Posterior vena cava (tissue), 2 donors: Measurements from ENCODE around the gene FBXL7. TPM values are rescaled to one million over a fixed set of nuclear protein-coding genes. Genes with fewer than 3 reads are reported as not detected.

ENCODE experiments used
- DNase-seq: peaks from one replicate; pipeline ENCODE4 v3.0.0-alpha.2; 2020; ENCODE audit warnings: low spot score
- intact Hi-C, 2 donors: fragments of 100-400 bp; cut with DNase I; formaldehyde crosslinking; loops; one replicate each; pipeline versions ENCODE4 v1.14.1 to v1.14.2; 2022 to 2023
- total RNA-seq, 2 donors: library from RNA; stranded (reverse); fragmentation: NEBNext Ultra II Directional; extraction: Animal tissue kit (Norgen Biotek cat#: 25700); gene quantifications; one replicate each; pipeline ENCODE4 v1.2.1, GENCODE V29; 2021
- donor health status: DM: yes; HTN: yes; CAD: no.
- donor health status: DM: yes; HTN: yes; CAD: no.

Gene FBXL7
- total RNA-seq, 2 donors from 2014 or later, result 22.1 to 29.9 TPM

DNA sequence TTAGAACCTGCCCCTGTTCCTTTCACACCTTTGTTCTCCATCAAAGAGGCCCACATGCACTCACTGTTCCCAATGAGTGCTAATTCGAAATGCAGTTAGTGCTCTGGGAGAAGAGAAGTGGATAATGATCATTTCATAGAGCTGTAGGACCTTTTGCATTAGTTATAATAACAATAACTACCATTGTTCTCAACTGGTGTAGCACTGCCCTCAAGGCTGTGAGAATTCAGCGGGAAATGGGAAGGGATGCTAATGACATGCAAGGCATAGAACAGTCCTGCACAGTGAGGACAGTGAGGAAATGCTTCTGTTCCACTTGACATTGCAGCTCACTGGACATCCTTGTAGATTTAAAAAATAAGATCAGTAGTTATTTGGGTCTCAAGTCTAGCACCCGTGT lies 187.4 kb downstream of the FBXL7 start:
- intact Hi-C loops, result no loop called here
- no peak for DNase-seq

DNA sequence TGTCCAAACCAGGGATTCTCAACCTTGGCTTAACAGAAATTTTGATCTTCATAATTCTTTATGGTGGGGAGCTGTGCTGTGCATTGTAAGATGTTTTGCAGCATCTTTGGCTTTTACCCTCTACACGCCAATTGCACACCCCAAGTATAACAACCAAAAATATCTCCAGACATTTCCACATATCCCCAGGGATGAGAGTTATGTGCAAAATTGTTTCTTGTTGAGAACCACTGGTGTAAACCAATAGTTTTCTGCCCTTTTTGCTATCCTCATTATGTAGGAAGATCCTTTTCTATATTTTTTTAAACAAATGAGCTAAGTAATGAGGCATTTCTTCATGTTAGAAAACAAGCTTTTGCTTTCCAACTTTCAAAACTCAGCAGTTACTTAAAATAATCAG lies 189.9 kb downstream of the FBXL7 start:
- intact Hi-C loops, result no loop called here
- no peak for DNase-seq

DNA sequence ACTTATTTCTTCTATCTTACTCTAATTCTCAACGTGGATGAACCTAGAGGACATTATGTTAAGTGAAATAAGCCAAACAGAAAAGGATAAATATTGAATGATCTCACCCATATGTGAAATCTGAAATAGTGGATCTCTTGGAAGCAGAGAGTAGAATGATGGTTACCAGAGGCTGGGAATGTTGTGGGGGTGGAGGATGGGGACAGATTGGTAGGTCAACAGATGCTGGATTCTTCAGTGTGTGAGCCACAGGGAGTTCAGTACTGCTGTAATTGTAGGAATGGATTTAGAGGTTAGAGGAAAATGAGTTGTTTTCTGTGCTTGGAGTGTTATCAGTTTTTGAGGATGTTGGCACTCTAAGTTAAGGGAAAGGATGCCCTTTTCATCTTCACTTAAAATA lies 190.6 kb downstream of the FBXL7 start:
- intact Hi-C loops, result no loop called here
- DNase-seq, result no peak

DNA sequence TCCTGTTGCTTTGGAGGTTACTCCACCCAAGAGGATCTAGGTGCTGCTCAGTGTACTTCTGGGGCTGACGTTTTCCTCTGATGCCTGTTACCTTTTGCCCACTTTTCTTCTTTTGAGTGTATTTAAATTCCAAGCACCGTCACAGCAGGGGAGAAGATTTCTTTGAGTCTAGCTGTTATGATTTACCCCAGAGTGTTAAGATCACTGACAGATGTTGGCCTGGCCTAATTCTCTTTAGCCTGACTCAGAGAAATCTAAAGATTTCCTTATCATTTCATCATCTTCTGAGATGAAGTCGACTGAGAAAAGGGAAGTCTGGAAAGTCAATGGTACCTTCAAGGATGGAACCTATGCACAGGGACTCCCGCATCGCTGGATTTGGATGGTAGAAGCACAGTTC lies 191.5 kb downstream of the FBXL7 start:
- intact Hi-C loops, result no loop called here

DNA sequence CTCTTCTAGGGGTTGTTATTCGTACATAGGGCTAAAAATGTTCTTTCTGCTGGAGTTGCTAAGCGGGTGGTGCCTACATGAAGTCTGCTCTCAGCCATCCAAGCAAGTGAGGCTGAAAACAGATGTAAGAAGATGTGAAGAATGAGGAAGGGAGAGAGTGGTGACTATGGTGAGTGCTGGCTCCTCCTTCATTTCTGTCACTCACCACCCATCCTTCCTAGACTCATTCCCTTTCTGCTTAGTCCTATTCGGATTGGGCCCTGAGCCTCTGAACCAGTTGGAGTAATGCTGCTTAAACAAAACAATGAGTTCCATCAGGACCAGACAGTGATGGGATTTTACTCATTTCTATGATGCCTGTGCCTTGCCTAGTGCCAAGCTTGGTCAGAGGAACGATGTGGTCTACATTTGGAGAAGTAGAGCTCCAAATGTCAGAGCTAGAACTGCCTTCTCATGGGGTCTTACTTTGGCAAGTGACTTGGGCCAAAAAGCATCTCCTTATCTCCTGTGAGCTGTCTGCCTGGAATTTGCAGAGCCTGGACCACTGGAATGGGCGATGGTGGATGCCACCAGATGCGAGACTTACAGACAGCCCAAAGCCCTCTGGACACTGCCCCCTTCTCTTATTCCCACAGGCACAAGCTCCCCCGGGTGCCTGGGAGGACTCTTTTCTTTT lies 192.9 kb downstream of the FBXL7 start:
- intact Hi-C loops, result no loop called here
- no peak for DNase-seq

More for the DNA sequence above, 191.5 kb downstream of the FBXL7 start:
- DNase-seq, result no peak

DNA sequence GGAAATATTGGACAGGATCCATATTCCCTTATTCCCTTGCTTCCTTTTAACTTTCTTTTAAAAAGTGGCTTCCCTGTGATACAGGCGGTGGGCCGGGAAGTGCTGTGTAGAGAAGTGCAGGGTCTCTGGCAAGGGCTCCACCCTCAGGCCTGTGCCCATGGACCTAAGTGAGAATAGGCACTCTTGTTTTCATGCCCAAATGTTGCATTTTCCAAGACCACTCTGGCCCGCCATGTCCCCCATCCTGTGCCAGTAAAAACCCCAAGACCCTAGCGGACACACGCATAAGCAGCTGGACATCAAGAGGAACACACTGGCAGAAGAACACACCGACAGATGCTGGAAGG lies 193.4 kb downstream of the FBXL7 start:
- DNase-seq, result no peak
- intact Hi-C loops, result no loop called here

DNA sequence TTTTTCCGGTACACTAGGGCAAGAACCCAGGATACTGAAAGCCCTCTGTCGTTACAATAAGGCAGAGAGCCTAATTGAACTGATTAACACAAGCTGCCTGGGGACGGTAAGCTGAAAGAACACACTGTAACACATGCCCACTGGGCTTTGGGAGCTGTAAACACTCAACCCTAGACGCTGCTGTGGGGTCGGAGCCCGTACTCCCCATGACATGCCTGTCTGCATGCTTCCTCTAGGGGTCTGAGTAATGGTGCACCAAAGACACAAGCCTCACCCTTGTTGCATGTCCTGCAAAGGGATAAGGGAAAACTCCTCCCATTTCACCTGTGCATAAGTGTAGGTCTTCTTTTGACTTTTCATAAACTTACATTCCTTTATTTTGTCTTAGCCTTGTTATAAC lies 194.0 kb downstream of the FBXL7 start:
- intact Hi-C loops, result no loop called here
- no peak for DNase-seq

DNA sequence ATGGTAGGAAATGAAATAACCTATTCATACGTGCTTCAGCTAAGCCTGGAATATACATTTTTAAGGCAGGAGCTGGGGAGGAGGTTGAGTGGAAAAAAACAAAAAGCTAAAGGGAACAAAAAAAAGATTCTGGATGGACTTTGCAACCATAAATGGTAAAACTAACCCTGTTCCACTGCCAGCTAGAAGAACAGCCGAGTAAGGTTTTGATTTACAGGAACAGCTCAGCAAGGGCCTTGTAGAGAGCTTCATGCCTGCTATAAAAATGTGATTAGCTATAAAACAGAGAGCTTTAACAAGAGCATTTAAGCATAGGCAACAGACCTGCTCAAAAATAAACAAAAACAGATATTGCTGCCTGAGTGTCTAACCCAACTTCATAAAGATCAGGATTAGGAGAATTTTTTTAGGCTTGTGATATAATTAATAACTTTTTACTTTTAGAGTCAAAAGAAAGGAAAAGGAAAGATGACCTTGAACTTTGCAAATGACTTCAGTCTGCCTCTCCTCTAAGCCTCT lies 194.8 kb downstream of the FBXL7 start:
- intact Hi-C loops, result no loop called here

DNA sequence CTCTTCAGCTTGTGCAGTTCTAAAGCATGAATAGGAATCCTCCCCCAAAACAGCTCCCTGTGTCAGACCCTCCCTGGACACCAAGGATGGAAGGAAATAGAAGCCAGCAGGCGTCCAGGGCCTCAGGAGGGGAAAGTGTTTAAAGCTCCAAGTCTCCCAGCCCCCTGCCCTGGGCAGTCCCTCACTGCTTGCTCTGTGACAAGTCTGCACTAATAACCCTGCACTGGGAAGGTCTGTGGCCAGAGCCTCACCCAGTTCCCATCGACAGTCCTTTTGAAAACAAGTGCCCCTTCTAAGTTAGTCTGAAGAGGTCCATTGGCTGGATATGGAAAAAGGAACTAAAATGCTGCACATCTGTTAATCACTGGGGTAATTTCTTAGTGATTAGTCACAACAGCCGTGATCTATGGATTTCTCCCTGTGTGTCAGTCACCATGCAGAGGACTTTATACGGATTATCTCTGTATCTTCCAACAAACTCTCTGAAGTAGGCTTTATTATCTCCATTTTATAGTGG lies 195.3 kb downstream of the FBXL7 start:
- DNase-seq, result no peak

More for the DNA sequence above, 194.8 kb downstream of the FBXL7 start:
- DNase-seq, result no peak

DNA sequence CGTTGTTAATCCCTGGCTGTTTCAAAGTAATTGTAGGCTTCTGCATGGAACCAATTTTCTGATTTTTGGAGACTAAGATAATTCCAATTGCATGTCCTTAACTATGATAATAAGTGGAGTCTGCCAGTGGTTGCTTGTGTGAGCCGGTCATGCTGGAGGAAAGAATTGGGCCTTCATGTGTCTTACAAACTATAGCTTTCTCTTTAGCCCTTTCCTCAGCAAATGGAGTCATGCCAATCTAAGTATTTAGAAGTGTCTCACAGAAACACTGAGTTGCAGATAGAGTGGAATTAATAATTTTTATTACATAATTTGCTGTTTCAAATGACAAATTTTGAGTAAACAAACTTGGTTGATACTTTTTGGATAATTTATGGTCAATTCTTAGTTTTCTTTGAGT lies 200.4 kb downstream of the FBXL7 start:
- intact Hi-C loops, result no loop called here
- no peak for DNase-seq

More for the DNA sequence above, 195.3 kb downstream of the FBXL7 start:
- intact Hi-C loops, result no loop called here

DNA sequence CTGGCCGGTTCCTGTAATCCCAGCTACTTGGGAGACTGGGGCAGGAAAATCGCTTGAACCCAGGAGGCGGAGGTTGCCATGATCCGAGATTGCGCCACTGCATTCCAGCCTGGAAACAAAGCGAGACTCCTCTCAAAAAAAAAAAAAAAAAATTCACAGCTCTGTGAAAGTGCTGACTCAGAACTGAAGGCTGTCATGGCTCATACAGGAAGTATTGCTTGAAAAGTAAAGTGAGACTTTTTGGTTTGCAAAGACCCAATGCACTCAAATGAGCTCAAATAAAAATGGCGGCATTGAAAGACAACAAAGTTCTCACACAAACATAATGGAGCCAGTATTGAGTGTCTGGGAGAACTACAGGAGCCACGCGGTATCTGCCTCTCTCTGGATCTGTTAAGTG lies 202.1 kb downstream of the FBXL7 start:
- DNase-seq, result no peak
- intact Hi-C loops, result no loop called here

DNA sequence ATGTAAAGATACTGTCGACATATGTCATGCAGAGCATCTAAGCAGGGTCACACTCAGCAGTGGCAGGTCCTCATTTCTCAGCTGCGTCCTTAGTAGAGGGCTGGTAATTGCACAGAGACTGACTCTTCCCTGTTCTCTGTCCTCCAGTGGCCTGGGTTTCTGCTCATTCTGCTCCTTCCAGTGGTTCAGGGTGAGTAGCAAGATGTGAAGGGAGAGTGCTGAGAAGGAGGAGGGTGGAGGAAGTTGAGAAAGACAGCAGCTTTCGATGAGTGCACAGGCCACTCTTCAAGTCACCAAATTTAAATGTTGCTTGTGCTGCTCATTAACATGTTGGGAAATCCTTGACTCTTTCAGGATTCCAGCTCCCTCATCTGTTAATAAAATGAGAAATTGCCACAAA lies 203.9 kb downstream of the FBXL7 start:
- no peak for DNase-seq
- intact Hi-C loops, result no loop called here

DNA sequence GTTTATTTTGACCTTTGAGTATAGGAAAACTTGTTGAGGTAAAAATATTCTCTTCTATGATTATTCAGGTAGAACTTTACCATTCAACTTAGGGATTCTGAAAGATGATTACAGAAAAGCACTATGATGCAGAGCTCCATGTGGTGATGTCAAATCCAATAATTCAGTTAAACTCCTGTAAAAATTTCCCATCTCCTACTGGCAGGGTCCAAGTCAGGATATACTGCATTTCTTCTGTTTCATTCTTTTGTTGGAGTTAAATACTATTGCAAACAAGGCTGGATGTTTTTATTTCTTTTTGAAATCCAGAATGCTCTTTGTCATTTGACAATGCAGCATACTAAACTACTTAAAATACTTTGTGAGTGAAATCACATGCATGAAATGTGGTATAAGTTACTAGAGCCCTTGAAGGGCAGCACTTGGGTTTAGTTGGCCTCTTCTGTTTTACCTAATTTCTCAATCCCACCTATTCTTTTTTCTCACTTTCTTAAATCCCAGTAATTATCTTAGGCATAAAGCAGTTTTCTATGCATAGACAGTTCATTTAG lies 204.5 kb downstream of the FBXL7 start:
- no peak for DNase-seq
- intact Hi-C loops, result no loop called here

DNA sequence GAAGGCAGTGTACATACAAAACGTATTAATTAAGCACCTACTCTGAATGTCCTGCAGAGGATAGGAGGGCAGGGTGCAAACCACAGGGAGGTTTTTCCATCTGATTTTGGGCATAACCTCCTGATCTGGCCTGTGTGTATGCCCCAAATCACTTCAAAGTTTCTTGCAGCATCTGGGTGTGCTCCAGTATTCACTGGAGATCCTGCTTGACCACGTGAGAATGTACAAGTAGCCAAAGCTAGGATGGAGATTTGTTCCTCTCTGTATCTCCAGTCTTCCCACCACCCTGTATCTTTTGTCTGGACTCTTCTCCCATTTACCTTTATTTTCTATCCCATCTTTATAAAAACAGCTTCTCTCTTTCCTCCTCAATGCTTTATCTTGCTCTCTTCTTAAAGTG lies 207.7 kb downstream of the FBXL7 start:
- intact Hi-C loops, result no loop called here
- DNase-seq, result no peak

DNA sequence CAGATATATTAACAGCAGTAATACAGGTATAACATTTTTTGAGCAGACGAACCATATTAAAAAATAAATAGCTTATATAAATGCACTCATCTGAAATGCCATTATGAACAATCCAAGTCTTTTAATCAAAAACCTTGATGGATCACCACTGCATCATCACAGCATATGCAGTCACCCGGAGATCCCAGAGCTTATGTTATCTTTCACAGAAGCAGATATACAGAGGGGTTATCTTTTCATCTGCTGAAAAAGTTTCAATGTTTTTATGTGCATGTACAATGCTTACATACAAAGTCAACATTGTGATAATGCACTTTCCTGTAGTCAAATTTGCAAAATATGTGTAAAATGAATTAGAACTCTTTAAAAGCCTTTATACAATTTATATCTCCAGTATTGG lies 211.9 kb downstream of the FBXL7 start:
- no peak for DNase-seq
- intact Hi-C loops, result no loop called here

DNA sequence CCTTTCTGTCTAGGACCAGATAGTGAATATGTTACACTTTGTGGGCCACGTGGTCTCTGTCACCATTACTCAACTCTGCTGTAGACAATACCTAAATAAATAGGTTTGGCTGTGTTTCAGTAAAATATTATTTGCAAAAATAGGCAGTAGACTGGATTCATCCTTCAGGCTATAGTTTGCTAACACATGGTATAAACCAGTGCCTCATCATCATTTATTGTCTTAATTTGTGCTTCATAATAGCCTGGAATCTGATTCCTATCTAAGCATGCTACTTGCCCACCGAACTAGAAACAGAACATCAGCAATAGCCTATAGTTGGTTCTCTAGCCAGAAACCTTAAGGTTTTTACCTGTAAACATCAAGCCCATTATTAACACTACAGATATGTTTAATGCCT lies 215.6 kb downstream of the FBXL7 start:
- no peak for DNase-seq
- intact Hi-C loops, result no loop called here

DNA sequence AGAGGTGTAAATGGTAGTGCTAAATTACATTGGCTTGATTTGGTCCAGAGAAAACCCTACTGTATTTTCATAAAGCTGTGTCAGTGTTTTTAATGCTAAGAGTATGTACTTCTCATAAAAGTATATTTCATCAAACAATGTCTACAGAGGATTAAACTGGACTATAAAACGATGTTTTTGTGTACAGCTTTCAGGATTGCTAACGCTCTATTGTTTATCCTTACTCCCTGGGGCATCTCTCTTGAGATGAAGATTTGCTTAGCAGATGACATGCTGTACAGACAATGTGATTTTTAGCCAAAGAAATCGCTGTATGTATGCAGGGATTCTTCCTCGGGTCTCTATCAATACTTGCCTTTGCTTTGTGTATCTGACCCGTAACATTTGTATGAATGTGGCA lies 216.0 kb downstream of the FBXL7 start:
- no peak for DNase-seq
- intact Hi-C loops, result no loop called here

DNA sequence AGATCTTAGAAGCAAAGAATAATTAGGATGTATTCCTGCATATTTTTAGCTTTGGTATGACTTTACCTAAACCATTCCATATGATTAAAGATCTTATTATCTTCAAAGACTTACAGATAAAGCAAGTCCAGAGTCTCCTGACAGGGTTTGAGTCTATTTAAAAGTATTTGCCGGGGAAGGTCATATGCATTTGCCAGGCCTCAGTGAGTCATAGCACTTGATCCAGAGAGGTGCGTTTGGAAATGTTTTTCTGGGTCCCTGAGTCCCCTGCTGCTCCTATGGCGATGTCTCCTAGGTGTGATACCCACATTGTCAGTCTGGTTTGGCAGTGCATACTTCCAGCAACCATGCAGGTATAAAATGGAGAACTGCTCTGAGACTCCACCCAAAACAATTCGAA lies 217.0 kb downstream of the FBXL7 start:
- DNase-seq, result no peak
- intact Hi-C loops, result no loop called here

DNA sequence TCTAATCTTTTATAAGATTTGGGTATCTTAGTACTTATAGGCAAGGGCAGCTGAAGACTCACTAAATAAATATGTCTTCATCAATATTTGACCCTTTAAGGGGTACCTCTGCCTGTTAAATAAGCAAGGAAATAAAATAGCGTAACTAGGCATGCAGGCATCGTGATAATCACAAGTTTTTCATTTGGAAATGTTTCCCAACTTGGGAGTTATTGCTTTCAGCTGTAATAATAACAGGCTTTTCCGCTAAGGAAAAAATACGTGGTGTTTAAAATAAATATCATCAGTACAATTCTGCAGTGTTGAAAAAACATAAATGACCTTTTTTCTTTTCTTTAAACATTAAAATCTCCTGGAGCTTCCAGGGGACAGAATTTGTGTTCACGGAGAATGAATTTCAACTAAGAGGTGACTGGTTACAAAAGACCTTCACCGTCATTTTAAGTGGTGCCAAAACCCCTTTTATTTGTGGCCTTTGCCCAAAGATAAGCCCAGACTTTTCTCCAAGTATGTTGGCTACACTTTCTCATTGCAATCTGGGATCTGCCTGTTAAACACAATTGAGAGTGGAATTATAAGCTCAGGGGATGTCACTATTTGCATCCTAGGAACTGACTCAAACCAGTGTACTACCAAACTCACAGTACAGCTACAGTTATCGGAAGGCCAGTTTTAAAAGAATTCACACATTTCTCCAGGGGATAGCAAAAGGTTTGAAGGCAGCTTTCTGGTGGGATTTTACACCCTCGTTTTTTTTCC lies 218.6 kb downstream of the FBXL7 start:
- intact Hi-C loops, result no loop called here
- no peak for DNase-seq

DNA sequence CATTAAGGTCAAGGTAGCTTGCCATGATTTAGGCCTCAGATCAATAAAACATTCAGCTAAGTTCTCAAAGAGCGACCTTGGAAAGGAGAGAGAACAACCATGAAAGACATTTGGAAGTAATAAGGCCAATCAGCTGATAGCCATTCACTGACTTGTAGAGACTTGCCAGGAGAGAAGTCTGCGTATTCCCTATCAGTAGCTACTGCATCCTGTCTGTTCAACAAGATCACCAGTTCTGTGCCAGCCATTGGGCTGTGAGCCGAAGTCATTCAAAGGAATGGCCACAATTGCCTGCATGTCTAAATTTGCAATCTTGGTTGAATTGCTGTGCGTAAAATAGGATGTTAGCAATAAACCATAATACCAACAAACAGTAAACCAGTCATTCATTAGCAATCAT lies 219.8 kb downstream of the FBXL7 start:
- DNase-seq, result no peak
- intact Hi-C loops, result no loop called here

DNA sequence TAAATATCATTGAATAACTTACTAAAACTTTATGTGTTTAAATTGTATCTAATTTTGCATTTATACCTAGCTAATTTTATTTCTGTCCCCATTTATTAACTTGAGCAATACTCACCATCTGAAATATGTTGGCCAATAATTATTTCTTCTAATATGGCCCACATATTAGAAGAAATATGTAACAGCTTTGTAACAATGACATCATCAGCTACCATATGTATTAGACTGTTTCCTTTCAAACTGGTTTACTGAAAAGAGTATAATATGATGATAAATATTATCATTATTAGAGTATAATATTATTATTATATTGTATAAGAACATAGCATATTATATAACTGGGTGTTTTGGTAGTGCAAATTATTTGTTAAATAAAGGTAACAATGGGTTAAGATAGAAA lies 220.5 kb downstream of the FBXL7 start:
- no peak for DNase-seq
- intact Hi-C loops, result no loop called here
